ENCODE results near the gene SLAMF6.

DNA sequence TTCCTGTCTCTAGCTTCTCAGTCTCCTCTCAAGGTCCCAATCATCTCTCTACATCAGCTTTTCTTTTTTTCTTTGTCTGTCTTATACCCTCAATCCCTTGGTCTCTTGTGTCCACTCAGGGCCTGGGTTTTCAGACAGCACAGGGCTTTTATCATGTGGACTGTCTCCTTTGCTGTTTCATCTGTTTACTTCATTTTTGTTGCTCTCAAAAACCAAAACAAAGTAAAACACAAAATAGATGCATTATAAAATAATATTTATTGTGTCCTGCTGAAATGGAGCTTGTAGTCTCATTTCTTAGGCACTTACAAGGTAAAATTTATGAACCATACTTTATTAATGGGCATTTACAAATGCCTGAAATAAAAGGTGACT is 17.8 kb upstream of the SLAMF6 start:
- TF ChIP-seq, protein P1, sequence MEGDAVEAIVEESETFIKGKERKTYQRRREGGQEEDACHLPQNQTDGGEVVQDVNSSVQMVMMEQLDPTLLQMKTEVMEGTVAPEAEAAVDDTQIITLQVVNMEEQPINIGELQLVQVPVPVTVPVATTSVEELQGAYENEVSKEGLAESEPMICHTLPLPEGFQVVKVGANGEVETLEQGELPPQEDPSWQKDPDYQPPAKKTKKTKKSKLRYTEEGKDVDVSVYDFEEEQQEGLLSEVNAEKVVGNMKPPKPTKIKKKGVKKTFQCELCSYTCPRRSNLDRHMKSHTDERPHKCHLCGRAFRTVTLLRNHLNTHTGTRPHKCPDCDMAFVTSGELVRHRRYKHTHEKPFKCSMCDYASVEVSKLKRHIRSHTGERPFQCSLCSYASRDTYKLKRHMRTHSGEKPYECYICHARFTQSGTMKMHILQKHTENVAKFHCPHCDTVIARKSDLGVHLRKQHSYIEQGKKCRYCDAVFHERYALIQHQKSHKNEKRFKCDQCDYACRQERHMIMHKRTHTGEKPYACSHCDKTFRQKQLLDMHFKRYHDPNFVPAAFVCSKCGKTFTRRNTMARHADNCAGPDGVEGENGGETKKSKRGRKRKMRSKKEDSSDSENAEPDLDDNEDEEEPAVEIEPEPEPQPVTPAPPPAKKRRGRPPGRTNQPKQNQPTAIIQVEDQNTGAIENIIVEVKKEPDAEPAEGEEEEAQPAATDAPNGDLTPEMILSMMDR (IDR thresholded peaks at IDR 0.05) = no peak
- TF ChIP-seq POLR2A (IDR thresholded peaks at IDR 0.05) = no peak

Measured in Peyer's patch (tissue), 4 donors.